Measurements from ENCODE around the gene SOWAHA.
"Not testable (repeated sequence)": the region's sequence is repeated elsewhere in the genome, so short reads cannot be mapped to it uniquely, and the experiment has no call there.

SOWAHA gene

GRCh38 chr5:132778129-132778528, 35.0 kb upstream of the SOWAHA start:
- DNase-seq, result no peak

- no peak for DNase-seq
Observed at GRCh38 chr5:132778856-132779255, 34.2 kb upstream of the SOWAHA start.

GRCh38 chr5:132779961-132780360, 33.1 kb upstream of the SOWAHA start:
- DNase-seq, result no peak

DNA sequence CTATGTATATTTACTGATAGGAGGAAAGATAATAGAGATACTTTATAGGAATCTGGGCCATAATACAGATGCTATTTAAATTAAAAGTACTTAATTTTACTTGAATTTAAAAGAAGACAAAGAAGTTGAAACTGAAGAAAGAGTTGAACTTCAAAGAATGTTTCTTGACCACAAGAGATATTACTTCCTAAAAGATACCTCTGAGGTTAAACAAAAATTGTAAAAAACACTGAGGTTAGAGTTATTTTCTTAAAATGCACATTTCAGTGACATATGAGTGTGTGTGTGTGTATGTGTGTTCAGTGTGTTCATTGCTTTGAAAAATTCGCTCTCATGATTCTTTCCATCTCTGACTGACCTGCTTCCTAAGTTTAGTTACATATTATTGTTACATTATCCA, 32.5 kb upstream of the SOWAHA start:
- no peak for DNase-seq

GRCh38 chr5:132781029-132781428, 32.1 kb upstream of the SOWAHA start:
- DNase-seq, result no peak

DNA sequence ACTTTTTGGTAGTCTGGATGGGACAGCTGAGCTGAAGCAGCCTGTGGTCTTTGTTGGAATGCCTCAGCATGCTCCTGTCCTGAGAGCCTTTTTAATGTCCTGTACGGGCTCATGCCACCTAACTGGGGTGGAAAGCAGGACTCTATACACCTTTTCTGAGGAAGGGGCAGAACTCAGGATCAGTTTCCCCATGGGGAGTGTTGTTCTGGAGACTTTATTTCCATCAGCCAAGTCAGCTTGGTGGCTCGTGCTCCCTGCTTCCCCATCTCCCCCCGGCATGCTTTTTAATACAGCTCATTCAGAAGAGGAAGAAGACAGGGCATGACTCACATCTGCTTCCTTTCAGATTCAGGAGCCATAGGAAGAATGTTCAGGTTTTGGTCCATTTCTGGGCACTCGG, 31.0 kb upstream of the SOWAHA start:
- DNase-seq, result no peak

- no peak for DNase-seq
Observed at GRCh38 chr5:132785365-132785764, 27.7 kb upstream of the SOWAHA start.

- DNase-seq, result no peak
Observed at GRCh38 chr5:132785864-132786263, 27.2 kb upstream of the SOWAHA start.

GRCh38 chr5:132787076-132787475, 26.0 kb upstream of the SOWAHA start:
- DNase-seq, result no peak

GRCh38 chr5:132788508-132788907, 24.6 kb upstream of the SOWAHA start:
- DNase-seq, result no peak

- no peak for DNase-seq
Observed at GRCh38 chr5:132788990-132789886, 23.9 kb upstream of the SOWAHA start.

DNA sequence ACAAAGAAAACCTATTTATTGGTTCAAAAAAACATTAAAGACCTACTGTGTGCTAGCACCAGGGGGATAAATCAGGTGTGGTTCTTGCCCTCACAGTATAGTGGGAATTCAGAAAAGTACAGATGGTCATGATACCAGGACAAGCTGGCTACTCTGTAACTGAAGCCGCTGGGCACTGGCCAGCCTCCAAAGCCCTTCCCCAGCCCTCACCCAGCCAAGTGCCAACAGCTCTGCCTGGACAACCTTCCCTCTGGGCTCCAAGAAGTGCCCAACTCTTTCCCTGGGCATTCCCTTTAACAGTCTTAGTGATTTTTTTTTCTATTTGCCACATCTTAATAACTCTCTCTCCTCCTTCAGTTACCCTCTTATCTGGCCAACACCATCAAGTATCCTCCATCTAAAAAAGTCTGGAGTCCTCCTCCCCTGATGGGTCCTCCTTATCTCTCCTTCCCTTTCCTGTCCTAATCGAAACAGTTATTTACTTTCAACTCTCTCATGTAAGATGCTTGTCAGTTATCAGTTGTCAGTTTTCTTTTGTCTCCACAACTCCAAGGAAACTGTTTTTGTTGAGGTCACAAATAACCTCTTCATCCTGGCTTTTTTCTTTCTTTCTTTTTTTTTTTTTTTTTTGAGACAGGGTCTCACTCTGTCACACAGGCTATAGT, 22.8 kb upstream of the SOWAHA start:
- DNase-seq, result no peak

GRCh38 chr5:132791026-132791425, 22.1 kb upstream of the SOWAHA start:
- DNase-seq, result no peak

GRCh38 chr5:132797651-132798050, 15.5 kb upstream of the SOWAHA start:
- DNase-seq, result no peak

DNA sequence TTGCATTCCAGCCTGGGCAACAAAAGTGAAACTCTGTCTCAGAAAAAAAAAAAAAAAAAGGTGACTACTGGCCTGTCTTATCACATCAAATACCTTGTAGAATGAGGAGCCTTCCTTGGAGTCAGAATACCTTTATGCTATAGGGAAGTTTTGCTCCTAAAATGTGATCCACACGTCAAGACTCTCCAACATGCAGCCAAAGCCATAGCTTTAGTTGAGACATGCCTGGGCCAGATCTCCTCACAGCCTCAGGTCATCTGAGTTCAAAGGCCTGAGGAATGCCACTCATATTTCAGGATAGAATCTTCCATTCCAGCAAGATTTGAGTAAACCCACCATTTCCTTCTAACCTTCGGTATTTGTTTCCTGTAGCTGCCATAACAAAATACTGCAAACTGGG, 13.7 kb upstream of the SOWAHA start:
- no peak for DNase-seq

DNA sequence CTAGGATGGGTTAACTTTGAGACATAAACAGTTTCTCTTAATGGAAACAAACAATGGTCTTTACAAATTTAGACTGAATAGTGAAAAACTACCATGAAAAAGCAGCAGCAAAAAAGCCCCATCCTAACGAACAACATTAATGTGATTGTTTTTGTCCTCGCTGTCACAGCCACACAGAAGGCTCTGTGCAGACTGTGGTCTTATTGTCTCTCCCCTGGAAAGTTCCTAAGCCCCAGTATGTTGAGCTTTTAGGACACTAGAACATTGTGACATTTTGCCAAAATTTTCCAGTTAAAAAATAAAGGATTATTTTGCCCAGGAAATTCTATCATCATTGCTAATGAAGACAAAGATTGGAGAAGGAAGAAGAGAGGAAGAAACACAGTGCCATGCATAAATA, 12.6 kb upstream of the SOWAHA start:
- DNase-seq, result no peak

- DNase-seq, result no peak
Observed at GRCh38 chr5:132802044-132802684, 10.9 kb upstream of the SOWAHA start.

GRCh38 chr5:132802685-132803066, 10.4 kb upstream of the SOWAHA start:
- DNase-seq, result not testable (repeated sequence)

DNA sequence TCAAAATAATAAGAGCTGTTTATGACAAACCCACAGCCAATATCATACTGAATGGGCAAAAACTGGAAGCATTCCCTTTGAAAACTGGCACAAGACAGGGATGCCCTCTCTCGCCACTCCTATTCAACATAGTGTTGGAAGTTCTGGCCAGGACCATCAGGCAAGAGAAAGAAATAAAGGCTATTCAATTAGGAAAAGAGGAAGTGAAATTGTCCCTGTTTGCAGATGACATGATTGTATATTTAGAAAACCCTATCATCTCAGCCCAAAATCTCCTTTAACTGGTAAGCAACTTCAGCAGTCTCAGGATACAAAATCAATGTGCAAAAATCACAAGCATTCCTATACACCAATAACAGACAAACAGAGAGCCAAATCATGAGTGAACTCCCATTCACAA, 8.9 kb upstream of the SOWAHA start:
- DNase-seq, result not testable (repeated sequence)

GRCh38 chr5:132805872-132806271, 7.2 kb upstream of the SOWAHA start:
- DNase-seq, result not testable (repeated sequence)

DNA sequence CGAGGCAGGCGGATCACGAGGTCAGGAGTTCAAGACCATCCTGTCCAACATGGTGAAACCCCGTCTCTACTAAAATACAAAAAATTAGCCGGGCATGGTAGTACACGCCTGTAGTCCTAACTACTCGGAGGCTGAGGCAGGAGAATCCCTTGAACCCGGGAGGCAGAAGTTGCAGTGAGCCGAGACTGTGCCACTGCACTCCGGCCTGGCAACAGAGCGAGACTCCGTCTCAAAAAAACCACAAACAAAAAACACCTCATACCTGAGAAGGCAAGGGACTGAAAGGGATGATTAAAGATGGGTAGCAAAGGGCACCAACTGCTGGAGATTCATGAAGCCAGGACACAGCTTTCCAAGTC, 6.3 kb upstream of the SOWAHA start:
- not testable (repeated sequence) for DNase-seq

- peak; percentile 15 for DNase-seq
Observed at GRCh38 chr5:132807163-132807838, 5.8 kb upstream of the SOWAHA start.

DNA sequence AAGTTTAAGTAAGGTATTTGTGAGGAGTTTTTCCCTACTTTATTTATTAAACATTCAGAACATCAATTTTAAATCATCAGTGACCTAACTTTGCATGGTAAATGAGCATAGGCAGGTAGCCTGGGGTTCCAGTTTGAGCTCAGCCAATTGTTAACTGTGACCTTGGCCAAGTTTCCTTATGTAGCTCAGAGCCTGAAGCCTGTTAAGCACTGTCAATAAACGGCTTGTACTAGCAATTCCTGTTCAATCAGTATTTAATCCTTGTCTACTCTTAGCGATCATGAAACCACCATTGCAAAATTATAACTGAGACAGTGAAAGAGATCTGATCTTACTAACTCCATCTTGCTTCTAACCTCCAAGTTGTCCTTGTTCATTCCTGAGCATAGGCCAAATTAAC, 4.7 kb upstream of the SOWAHA start:
- DNase-seq, result no peak

All from activated CD4-positive, alpha-beta T cell treated with anti-CD3 and anti-CD28 coated beads for 48 hours (primary cell).